ENCODE results near the gene RFXAP.

Gene RFXAP

GRCh38 chr13:36817996-36818803, 822 bp upstream of the RFXAP start:
- no peak for DNase-seq

GRCh38 chr13:36819739-36820090, 693 bp downstream of the RFXAP start:
- no peak for DNase-seq

GRCh38 chr13:36820222-36820621, 1.2 kb downstream of the RFXAP start:
- no peak for DNase-seq

- DNase-seq: no peak
Measured at GRCh38 chr13:36822785-36823184, 3.8 kb downstream of the RFXAP start.

- no peak for DNase-seq
Measured at GRCh38 chr13:36829753-36830152, 10.7 kb downstream of the RFXAP start.

GRCh38 chr13:36831291-36831690, 12.3 kb downstream of the RFXAP start:
- no peak for DNase-seq

GRCh38 chr13:36834299-36834698, 15.3 kb downstream of the RFXAP start:
- no peak for DNase-seq

- DNase-seq: no peak
Measured at GRCh38 chr13:36837354-36838092, 18.5 kb downstream of the RFXAP start.

GRCh38 chr13:36839281-36839680, 20.3 kb downstream of the RFXAP start:
- no peak for DNase-seq

- no peak for DNase-seq
Measured at GRCh38 chr13:36839981-36840380, 21.0 kb downstream of the RFXAP start.

GRCh38 chr13:36840718-36841250, 21.8 kb downstream of the RFXAP start:
- no peak for DNase-seq

- no peak for DNase-seq
Measured at GRCh38 chr13:36841391-36841790, 22.4 kb downstream of the RFXAP start.

- DNase-seq: no peak
Measured at GRCh38 chr13:36847606-36848005, 28.6 kb downstream of the RFXAP start.

GRCh38 chr13:36848199-36848982, 29.4 kb downstream of the RFXAP start:
- no peak for DNase-seq

GRCh38 chr13:36850790-36851438, 31.9 kb downstream of the RFXAP start:
- DNase-seq: no peak

GRCh38 chr13:36857253-36857652, 38.2 kb downstream of the RFXAP start:
- no peak for DNase-seq

GRCh38 chr13:36858290-36858689, 39.3 kb downstream of the RFXAP start:
- no peak for DNase-seq

- DNase-seq: no peak
Measured at GRCh38 chr13:36859259-36859658, 40.2 kb downstream of the RFXAP start.

- no peak for DNase-seq
Measured at GRCh38 chr13:36862002-36862685, 43.1 kb downstream of the RFXAP start.

GRCh38 chr13:36862722-36863121, 43.7 kb downstream of the RFXAP start:
- DNase-seq: no peak

GRCh38 chr13:36865265-36865664, 46.2 kb downstream of the RFXAP start:
- DNase-seq: no peak

- no peak for DNase-seq
Measured at GRCh38 chr13:36866232-36866631, 47.2 kb downstream of the RFXAP start.
